HepG2 (cell line): ENCODE results near the gene TSPAN3. TPM values are rescaled to one million over a fixed set of nuclear protein-coding genes. Genes with fewer than 3 reads are reported as not detected.

Experiments
- ATAC-seq: fragments of 200-7000 bp; cut with Tn5 transposase; 3 replicates; pipeline ENCODE4 v1.9.1; 2020; ENCODE audit warnings: mild to moderate bottlenecking, moderate library complexity
- BruUV-seq: library from RNA; stranded (reverse); fragments of 400-500 nt; replicated peaks from 2 replicates; lab custom pipeline; 2021; lab: Mats Ljungman, UMichigan
- CTCF ChIA-PET: fragments of 300-600 bp; formaldehyde crosslinking; extraction: SDS; loops from one replicate; lab custom pipeline; 2021; ENCODE audit warnings: low total read pairs, inconsistent platforms, low intra/inter-chr PET ratio; lab: Yijun Ruan, JAX
- POLR2A ChIA-PET: fragments of 350-600 bp; sonication (Branson Sonifier 250); formaldehyde crosslinking; loops from one replicate; lab custom pipeline; 2020; ENCODE audit warnings: antibody characterized with exemption, inconsistent platforms; lab: Yijun Ruan, JAX
- DNase-seq: peaks from one replicate; pipeline ENCODE4 v3.0.0-alpha.2; 2015; ENCODE audit warnings: low spot score
- FAIRE-seq: peaks from 3 replicates; lab custom pipeline; 2011; peaks lifted over from hg19 to GRCh38; lab: Jason Lieb, UNC
- H2AFZ ChIP-seq: one replicate; pipeline ENCODE4 v1.6.1; 2011; ENCODE audit warnings: low read length, inconsistent platforms
- H3K27ac ChIP-seq: fragments of 300-600 bp; 3 replicates; pipeline ENCODE4 v1.8.0; 2011; ENCODE audit warnings: mixed run types, mild to moderate bottlenecking, mixed read lengths, low read length, inconsistent platforms; ENCODE audit not compliant: insufficient read depth; ENCODE audit errors: extremely low read length
- H3K27me3 ChIP-seq, 2 experiments: fragments of 200-600 bp in 1 of 2; 2 replicates in 1 of 2; 3 replicates in 1 of 2; pipeline versions ENCODE4 v1.6.0 to v1.8.0; 2011; ENCODE audit warnings: low read length in 2 of 2, mild to moderate bottlenecking in 2 of 2, moderate library complexity in 2 of 2, inconsistent platforms in 1 of 2; ENCODE audit not compliant: insufficient read depth in 2 of 2, control insufficient read depth in 1 of 2
- H3K36me3 ChIP-seq, 2 experiments: fragments of 200-600 bp in 1 of 2; replicated peaks in 1 of 2; 2 replicates in 1 of 2; 3 replicates in 1 of 2; pipeline versions ENCODE4 v1.5.1 to v1.8.0; 2011; ENCODE audit warnings: low read length in 2 of 2, inconsistent platforms in 1 of 2; ENCODE audit not compliant: insufficient read depth in 2 of 2, control insufficient read depth in 1 of 2
- H3K4me1 ChIP-seq: 2 replicates; pipeline ENCODE4 v1.5.1; 2012; ENCODE audit warnings: low read length, inconsistent platforms; ENCODE audit not compliant: insufficient read depth
- H3K4me2 ChIP-seq: 2 replicates; pipeline ENCODE4 v1.6.0; 2011; ENCODE audit warnings: low read depth, low read length, inconsistent platforms
- H3K4me3 ChIP-seq, 3 experiments: fragments of 200-600 bp in 1 of 3; sonication (generic), shearing (Covaris generic) in 1 of 3; replicated peaks in 1 of 3; 2 replicates each; pipeline ENCODE4 v1.5.1; 2011 to 2016; ENCODE audit warnings: low read length in 3 of 3, inconsistent platforms in 2 of 3, low read depth in 2 of 3, mild to moderate bottlenecking in 2 of 3, control low read depth in 1 of 3, mixed read lengths in 1 of 3; ENCODE audit not compliant: insufficient read depth in 1 of 3
- H3K79me2 ChIP-seq: one replicate; pipeline ENCODE4 v1.6.1; 2011; ENCODE audit warnings: low read length, inconsistent platforms; ENCODE audit not compliant: insufficient read depth
- H3K9ac ChIP-seq: 2 replicates; pipeline ENCODE4 v1.6.0; 2011; ENCODE audit warnings: mild to moderate bottlenecking, low read depth, low read length, inconsistent platforms; ENCODE audit not compliant: insufficient read depth
- H3K9me3 ChIP-seq: 2 replicates; pipeline ENCODE4 v1.5.1; 2012; ENCODE audit warnings: mild to moderate bottlenecking, low read length
- H4K20me1 ChIP-seq: 2 replicates; pipeline ENCODE4 v1.6.0; 2011; ENCODE audit warnings: inconsistent platforms, mild to moderate bottlenecking, low read length, moderate library complexity; ENCODE audit not compliant: insufficient read depth
- FOXP1 ChIP-seq, 2 experiments: fragments of 450-650 bp in 1 of 2; IDR thresholded peaks; 2 replicates each; pipeline ENCODE4 v1.6.1; 2017 to 2018; ENCODE audit warnings: antibody characterized with exemption in 1 of 2
- GZF1 ChIP-seq: sonication (generic); formaldehyde crosslinking; IDR thresholded peaks from 2 replicates; pipeline ENCODE4 v1.5.1; 2020; ENCODE audit warnings: mild to moderate bottlenecking, missing genetic modification reagents
- ISX ChIP-seq: sonication (generic); formaldehyde crosslinking; conservative IDR thresholded peaks from 2 replicates; pipeline ENCODE4 v1.5.0; 2020; ENCODE audit warnings: missing genetic modification reagents
- SNAI1 ChIP-seq: sonication (generic); formaldehyde crosslinking; IDR thresholded peaks from 2 replicates; pipeline ENCODE4 v1.5.0; 2020; ENCODE audit warnings: mild to moderate bottlenecking, missing genetic modification reagents, borderline replicate concordance
- WGBS: methylation state at CpG from one replicate; pipeline ENCODE4 v1.1.6; 2017; ENCODE audit warnings: low lambda C conversion rate; 5-methylcytosine and 5-hydroxymethylcytosine counted together
- in situ Hi-C: cut with HindIII; loops from 2 replicates; pipeline ENCODE4 v1.10.0; 2017; ENCODE audit warnings: low pct_unique_long_range_greater_than_20kb; ENCODE audit not compliant: extremely low pct_ligation_motif_present
- intact Hi-C: fragments of 100-400 bp; cut with micrococcal nuclease; formaldehyde crosslinking; loops from one replicate; pipeline ENCODE4 v1.10.0; 2022; ENCODE audit not compliant: unreplicated experiment
- polyA plus RNA-seq, 8 experiments: library from polyadenylated mRNA; depleted of rRNA in 3 of 8; stranded (reverse) in 7 of 8; unstranded in 1 of 8; fragments of >200 nt; fragmentation: Illumina TruSeq in 4 of 8; extraction: Trizol in 4 of 8; gene quantifications; 2 replicates each; pipeline versions ENCODE4 v1.2.1 to v1.2.3, GENCODE V29; 2011 to 2016; ENCODE audit warnings: low read depth in 4 of 8, missing spikeins in 1 of 8, mixed read lengths in 1 of 8; ENCODE audit not compliant: insufficient read depth in 1 of 8
- total RNA-seq, 5 experiments: library from RNA; depleted of rRNA; stranded (reverse); fragments of >200 nt; fragmentation: Illumina TruSeq; extraction: Trizol; gene quantifications; 2 replicates each; pipeline ENCODE4 v1.2.3, GENCODE V29; 2016; ENCODE audit warnings: low read depth in 1 of 5
- TF ChIP-seq, protein P1 (sequence below): sonication (generic); formaldehyde crosslinking; IDR thresholded peaks from 2 replicates; pipeline ENCODE4 v1.4.0; 2020; ENCODE audit warnings: low read depth, mild to moderate bottlenecking, missing genetic modification reagents

Gene TSPAN3
- total and polyA plus RNA-seq, 2 of the 13 experiments (the other 11 are each of a cell fraction or from before 2014, with no cell fraction given): 167 to 170 TPM

DNA sequence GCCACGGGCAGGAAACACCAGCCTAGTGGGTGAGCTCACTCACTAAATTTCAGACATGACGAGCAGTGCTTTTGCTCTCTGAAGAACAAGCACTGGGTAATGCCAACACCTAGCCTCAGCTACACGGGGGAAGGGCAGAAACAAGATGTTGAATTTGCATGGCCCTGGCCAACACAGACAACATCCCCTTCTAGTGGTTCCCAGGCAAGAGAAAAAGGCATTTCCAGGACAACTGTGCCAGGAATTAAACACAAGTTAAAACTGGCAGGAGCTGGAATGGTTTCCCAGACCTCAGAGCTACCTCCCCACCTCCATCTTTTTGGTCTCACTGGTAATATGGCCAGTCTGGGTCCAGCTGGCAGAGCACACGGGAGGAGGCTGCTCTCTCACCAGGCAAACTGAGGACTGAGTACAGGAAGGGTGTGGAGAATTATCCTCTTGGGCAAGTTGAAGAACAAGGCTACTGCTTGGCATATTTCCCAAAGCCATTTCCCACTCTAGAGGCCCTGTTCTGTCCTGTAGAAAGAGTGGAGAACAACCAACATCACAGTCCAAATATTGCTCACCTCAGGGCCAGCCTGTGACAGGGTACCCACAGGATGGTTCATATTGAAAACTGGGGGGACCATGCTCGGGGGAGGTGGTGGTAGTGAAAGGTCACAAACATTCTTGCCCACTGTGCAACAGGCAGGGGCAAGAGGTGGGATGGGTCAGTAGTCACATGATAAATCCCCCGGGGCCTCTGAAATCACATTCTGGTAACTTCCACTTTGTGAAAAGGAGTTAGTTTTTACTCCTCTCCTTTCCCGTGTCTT lies 26.5 kb downstream of the TSPAN3 start:
- no peak overlapping the region for H3K9ac ChIP-seq
- FAIRE-seq: no peak
- H3K4me3 ChIP-seq: no peak overlapping the region
- in situ Hi-C loops: no loop called here
- CTCF ChIA-PET: no interaction called here
- H3K36me3 ChIP-seq: peaks cover 5 to 44% of the 10 kb centered on the region in 2 experiments
- intact Hi-C loops: no loop called here
- no peak overlapping the region for H2AFZ ChIP-seq
- DNase-seq: no peak
- H3K27ac ChIP-seq: no peak overlapping the region
- H3K79me2 ChIP-seq: no peaks in the 10 kb centered on the region
- H4K20me1 ChIP-seq: no peaks in the 10 kb centered on the region
- ATAC-seq: no peak
- POLR2A ChIA-PET: no interaction called here
- H3K9me3 ChIP-seq: no peaks in the 10 kb centered on the region
- H3K4me2 ChIP-seq: no peak overlapping the region
- H3K4me1 ChIP-seq: no peaks in the 10 kb centered on the region
- no peaks in the 10 kb centered on the region for H3K27me3 ChIP-seq
- no peak for TF ChIP-seq GZF1 (CRISPR knock-in tag)
- no peak for TF ChIP-seq ISX (CRISPR knock-in tag)
- no peak for TF ChIP-seq FOXP1 (IDR thresholded peaks at IDR 0.05)
- no peak for TF ChIP-seq FOXP1 (CRISPR knock-in tag; IDR thresholded peaks at IDR 0.05)
- no peak for TF ChIP-seq SNAI1 (CRISPR knock-in tag)
- TF ChIP-seq, protein P1, sequence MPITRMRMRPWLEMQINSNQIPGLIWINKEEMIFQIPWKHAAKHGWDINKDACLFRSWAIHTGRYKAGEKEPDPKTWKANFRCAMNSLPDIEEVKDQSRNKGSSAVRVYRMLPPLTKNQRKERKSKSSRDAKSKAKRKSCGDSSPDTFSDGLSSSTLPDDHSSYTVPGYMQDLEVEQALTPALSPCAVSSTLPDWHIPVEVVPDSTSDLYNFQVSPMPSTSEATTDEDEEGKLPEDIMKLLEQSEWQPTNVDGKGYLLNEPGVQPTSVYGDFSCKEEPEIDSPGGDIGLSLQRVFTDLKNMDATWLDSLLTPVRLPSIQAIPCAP: no peak
- TF ChIP-seq, all 625 proteins: peak for 0
- BruUV-seq: no TSS peak
- 93% methylated on average over 7 of the region's 7 CpGs for WGBS
